Fibroblast of gingiva (primary cell): ENCODE measurements around the gene AHNAK.
"Not testable (repeated sequence)": the region's sequence is repeated elsewhere in the genome, so short reads cannot be mapped to it uniquely, and the experiment has no call there.

Source experiments
- DNase-seq: peaks from one replicate; pipeline ENCODE4 v3.0.0-alpha.2; 2011; ENCODE audit warnings: low read depth

AHNAK gene

DNA sequence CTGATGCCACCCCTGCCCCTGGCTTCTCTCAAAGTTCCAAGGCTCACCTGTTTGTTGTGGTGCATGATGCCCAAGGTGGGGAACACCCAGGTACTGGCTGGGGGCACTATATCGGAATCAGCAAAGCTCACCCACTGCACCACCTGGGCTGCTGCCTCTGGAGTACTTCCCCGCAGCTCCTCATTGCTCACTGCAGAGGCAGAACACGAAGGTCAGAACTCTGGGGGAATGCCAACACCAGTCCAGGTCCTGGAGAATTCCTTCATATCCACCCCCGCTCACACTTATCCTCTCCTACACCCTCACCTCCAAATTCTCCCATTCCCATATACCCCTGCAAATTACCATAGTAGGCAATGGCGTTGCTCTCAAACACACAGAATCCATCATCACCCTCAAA, 24.9 kb upstream of the AHNAK start:
- DNase-seq, result not testable (repeated sequence)

DNA sequence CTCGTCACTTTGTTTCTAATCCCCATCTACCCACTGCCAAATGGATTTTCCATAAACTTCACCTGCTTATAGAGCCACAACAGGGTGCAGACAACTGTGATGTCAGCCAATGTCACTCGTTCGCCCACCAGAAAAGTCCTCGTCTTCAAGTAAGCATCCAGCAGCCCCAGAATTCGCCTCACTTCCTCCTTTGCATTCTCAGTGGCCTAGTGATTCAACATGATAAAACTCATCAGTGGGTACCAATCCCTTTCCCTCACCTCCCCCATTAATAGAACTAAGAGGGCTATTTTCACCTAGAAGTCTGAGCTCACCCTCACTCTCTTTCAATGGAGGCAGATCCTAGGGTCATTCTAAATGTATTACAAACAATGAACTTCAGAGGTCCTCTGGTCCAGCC, 24.3 kb upstream of the AHNAK start:
- DNase-seq, result not testable (repeated sequence)

DNA sequence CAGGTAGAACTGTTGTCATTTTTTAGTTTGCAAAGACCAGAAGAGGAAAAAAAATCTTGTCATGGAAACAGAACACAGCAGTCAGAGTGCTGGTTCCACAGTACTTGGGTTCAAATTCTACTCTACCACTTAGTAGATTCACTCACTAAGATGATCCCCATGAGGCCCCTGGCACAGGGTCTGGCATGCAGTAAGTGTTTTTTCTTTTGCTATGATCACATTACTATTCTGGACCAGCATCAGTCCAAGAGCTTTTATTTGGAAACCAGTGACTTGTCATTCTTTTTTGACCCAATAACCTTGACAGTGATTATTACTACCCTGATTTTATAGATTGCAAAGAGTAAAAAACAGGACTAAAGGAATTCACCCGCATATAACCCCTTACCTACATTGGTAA, 23.0 kb upstream of the AHNAK start:
- peak; percentile 50 for DNase-seq

DNA sequence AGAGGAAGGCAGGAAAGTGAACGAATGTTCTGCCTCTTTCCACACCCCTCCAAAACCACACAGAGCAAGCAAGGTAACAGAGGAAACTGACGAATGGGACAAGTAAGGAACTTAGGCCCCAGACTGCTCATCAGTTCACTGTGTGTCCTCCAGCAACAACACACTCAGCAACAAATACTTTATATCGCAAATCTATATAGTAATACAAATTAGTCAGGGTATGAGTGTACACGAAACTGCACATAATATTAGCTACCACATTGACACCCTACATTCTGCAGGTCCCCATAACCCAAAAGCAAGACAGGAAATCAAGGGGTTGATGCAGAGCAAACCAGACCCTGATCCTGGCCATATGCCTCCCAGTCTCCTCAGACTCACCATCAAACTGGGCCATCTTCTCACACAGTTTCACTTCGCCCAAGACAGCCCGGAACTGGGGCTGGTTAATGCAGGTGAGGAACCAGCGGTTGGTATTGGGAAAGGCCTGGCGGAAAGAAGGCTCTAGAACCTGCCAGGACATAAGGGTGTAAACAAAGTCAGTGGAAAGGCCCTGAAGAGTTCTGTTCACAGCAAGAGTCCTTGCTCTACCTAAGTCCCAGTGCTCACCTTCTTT, 20.5 kb upstream of the AHNAK start:
- DNase-seq, result no peak

DNA sequence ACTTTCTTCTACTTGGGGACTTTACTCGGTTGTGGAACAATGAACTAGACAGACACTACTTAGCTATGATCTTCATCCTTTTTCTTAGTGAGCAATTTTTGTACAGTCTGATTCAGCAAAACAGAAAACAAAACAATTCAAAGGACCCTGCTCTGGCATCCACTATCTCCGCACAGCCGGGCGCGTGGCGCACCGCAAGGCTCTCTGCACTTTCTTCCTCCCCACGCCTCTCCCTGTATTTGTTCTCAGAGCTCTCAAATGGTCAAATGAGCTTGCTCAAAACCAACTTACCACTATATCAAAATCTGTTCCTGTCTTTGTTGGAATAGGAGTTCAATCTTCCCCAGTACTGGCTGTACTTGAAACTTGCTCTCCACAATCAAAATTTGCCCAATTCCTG, 19.6 kb upstream of the AHNAK start:
- no peak for DNase-seq

DNA sequence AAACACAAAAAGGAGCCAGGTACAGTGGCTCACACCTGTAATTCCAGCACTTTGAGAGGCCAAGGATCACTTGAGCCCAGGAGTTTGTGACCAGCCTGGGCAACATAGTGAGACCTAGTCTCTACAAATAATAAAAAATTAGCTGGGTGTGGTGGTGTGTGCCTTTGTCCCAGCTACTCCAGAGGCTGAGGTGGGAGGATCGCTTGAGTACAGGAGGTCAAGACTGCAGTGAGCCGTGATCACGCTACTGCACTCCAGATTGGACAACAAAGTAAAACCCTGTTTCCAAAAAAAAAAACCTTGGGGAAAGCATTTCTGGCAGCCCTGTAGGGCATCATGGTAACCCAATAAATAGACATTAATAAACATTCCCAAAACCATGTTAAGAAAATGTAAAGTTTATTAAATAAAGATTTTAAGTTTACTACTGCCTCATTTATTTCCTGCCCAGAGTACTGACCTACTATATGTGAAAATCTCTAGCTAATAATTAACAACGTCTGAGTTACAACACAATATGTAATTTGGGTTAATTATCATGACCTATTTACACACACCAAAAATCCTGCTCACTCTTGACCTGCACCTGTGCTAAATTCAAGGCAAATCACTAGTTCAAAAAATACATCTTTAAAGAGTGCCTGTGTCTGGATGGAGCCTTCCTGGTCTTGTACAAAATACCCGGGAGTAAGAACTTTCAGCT, 18.6 kb upstream of the AHNAK start:
- DNase-seq, result no peak

DNA sequence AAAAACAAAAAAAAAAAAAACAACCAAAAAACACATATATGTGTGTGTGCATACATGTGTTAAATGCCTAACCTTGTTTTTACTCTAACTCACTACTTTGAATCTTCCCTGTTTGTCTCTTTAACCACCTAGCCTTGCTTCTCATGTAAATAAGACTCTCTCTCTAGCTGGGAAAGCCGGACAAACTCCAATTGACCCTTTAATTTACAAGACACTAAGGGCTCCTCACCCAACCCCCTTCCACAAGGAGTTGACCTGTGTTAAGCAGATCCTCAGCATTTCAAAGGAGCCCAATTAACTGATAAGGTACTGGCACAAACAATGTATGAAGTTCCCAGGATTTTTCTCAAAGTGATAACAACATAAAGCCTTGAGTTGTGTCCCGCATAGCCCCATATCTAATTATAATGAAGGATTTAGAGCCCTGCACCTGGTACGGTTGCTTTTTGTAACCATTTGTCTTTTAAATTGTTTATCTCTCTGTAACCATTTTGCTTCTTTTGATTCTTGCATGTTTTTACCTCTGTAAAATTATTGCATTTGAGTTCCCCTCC, 15.1 kb upstream of the AHNAK start:
- DNase-seq, result not testable (repeated sequence)

DNA sequence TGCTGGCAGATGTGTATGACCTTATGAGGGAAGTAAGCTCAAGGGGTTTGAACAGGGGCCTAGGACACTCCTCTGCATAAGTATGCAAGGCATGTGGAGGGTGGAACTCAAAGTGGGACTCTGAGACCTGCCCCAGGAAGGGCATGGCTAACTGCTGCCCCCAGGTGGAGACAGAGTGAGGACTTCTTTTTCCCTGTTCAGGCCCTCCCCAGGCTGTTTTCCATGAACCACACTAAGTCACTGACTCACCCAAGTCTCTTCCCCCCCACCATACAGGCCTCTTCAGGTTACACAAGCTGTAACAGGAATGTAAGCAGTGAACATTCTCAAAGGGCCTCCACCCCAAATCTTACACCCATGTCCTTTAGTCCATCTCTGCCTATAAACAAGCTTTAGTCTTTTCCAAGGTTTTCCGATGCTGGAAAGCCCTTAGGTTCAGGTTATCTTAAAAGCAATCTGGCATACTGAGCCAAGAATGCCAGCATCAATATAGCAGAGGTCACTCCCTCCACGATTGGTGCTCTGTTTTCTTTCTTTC, 14.0 kb upstream of the AHNAK start:
- DNase-seq, result peak; percentile 98

DNA sequence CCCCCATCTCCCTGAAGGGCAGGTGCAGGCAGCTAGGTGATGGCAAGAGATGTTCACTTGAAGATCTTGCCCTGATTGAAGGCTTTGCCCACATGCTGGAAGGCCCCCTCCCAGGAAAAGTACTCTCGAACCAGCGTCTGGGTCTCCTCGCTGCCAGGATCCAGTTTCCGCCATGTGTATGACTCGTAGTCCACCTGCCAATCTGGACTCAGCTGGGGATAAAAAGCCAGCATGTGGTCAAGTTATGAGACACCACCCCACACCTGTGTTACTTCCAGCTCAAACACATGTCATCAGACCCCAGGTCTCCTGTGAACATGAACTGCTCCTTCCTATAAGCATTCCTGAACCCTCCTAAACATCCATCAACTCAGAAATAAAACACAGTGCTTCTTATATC, 13.0 kb upstream of the AHNAK start:
- DNase-seq, result not testable (repeated sequence)

DNA sequence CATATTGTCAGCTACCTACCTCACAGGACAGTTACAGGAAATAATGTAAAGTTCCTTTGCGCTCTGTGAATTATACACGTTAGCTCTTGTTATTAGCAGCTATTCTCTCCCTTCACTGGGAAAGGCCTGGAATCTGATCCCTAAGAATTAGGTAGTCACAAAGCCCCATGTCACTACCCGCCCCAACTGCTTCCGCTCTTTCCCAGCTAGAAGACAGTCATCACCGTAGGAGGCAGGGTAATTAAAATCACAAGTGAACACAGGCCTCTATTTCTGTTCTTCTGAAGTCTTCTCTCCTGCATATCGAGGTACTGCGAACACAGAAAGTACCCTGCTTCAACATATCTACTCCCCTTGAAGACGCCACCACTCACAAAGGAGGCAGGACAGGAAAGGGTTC, 12.6 kb upstream of the AHNAK start:
- DNase-seq, result no peak

DNA sequence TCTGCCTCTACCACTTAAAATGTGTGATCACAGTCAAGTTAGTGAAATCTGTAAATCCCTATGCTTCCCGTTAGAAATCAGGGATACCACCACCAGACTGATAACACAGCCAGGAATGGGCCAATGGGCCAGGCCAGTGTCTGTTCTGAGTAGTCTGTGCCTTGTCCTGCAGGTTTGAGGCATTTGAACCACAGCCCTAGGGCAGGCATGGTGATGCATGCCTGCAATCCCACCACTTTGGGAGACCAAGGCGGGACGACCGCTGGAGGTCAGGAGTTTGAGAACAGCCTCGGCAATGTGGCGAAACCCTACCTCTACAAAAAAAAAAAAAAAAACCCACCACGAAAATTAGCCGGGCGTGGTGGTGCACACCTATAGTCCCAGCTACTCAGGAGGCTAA, 12.1 kb upstream of the AHNAK start:
- no peak for DNase-seq

DNA sequence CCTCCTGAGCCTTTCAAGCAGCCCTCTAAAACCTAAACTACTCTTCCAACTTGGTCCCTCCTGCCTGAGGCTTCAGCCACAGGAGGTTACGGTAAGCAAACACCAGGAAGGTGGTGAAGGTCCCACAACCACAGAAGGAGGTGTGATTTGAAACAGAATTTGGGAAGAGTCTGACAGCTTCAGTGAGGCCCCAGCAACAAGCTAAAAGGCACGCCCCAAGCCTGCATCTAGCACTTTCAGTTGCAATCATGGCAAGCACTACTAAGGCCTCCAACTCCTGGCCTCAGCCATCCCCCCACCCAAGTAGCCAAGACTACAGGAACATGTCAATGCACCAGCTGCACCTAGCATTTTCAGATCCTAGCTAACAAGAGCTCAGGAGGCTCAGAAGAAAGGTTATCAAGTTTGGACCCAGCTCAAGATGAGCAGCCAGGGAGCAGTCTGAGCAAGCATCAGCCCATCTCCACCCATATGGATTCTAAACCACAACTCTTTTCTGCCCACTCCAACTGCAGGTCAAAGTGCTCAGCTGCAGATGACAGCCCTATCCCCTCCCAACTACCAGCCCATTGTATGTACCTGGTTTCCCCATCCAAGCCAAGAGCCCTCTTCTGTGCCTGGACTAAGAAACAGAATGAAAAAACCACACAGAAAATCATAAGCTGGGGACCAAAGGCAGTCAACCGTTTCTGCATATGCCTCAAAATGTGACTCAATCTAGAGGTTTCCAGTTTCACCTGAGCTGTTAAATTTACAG, 10.4 kb upstream of the AHNAK start:
- DNase-seq, result no peak

DNA sequence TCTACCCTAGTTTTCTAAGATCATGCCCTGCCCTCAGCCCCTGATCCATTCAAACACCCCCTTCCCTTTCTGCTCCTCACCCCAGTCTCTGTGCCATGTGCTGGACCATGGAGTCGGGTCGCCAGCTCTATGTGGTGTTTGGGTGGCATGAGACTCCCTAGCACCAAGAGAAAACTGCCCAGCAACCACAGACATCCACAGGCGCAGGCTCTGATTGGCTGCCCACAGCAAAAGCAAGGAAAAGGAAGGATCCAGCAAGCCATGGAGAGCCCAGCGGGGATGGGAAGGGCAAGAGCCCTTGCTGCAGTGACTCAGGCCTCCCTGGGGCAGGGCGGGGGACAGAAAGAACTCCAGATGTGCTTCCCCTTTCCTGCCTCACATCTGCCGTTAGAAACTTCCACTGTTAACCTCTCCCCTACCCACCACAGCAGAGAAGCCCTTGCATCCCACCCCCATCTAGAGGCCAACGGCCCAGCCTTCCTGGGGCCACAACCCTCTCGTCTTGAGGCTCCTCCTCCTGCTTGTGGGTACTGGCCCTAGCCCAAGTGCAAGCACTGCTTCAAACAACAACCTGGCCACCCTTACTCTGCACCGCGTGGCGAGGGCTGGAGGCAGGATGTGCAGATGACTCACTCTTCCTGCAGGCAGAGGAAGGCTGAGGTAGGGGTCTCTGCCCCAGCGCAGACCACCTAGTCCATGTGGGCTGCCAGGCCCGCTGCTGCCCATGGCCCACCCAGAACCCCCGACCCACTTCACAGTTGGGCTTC, 9.7 kb upstream of the AHNAK start:
- peak; percentile 98 for DNase-seq

DNA sequence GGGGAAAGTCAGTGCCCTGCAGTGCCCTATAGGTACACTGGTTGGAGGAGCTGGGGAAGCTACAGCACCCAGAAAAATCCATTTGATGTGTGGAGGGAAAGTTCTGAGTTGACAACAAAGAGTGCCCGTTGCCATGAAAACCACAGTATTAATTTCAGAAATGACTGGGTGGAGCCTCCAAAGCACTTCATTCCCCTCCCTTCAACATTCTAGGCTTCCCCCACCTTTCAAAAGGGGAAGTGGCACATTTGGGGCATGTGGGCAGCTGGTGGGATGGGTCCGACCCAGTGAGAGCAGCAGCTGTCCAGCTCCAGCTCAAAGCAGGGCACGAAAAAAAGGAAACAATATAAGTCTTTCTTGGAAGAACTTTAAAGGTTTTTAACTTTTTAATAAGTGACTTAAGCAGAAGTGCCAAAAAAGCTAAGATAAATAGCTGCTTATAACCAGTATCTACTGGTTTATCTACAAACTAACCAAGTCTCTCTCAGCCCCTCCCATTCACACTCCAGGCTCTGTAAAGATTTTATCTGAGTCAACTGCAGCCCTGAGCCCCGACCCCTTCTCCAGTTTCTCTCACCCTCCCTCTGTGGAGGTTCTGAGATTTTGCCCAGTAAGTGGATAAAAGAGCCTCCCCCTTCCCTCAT, 9.0 kb upstream of the AHNAK start:
- peak; percentile 68 for DNase-seq

DNA sequence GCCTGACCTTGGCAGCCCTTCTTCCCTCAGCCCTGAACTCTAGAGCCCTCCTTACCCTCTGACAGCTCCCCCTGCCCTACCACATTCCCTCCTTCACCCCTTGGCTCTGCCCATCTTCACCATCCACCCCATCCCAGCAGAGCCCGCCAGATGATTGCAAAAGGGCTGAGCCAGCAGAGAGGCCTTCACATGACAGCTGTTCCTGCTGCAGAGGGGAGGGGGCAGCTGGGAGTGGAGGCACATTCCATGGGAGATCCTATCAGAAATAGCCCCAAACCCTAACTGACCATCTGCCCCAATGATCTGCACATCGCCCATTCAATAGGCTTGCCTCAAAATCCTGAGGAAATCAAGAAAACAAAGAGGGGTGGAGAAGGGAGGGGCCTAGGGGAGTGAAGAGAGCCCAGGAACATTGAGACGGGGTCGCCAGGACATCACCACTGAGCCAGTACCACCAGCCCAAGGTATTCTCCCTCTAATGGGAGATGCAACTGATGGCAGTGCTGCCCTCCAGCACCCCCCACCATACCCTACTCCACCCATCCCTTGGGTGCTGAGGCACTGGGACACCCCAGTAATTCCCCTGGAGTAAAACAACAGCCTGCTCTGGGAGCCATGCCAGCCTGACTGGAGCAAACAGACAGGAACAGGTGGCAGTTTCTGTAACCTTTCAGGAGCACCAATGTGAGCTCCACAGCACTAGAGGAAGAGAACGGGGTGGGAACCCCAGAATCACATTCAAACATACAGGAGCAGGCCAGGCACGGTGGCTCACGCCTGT, 8.0 kb upstream of the AHNAK start:
- DNase-seq, result peak; percentile 52

DNA sequence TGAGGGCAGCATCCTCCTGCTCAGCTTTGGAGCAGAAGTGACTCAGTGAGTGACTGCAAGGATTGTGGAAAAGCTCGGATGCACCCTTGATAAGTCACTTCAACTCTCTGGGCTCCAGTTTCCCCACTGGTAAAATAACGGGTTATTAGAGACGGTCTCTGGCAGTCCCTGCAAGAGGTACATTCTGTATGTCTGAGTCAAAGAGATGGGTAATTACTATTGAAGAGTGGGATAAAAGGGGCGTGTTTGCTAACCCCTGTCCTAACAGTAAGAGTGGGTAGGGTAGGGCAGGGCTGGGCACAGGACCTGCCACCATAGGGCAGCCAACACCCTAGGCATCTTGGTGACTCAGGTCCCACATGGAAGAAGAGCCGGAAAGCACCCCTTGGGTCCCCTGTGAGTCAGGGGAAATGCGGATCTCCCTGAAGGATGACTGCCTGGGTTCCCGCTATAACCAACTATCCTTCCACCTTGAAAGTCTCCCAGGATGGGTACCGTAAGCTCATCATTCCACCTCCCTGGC, 7.3 kb upstream of the AHNAK start:
- DNase-seq, result no peak

DNA sequence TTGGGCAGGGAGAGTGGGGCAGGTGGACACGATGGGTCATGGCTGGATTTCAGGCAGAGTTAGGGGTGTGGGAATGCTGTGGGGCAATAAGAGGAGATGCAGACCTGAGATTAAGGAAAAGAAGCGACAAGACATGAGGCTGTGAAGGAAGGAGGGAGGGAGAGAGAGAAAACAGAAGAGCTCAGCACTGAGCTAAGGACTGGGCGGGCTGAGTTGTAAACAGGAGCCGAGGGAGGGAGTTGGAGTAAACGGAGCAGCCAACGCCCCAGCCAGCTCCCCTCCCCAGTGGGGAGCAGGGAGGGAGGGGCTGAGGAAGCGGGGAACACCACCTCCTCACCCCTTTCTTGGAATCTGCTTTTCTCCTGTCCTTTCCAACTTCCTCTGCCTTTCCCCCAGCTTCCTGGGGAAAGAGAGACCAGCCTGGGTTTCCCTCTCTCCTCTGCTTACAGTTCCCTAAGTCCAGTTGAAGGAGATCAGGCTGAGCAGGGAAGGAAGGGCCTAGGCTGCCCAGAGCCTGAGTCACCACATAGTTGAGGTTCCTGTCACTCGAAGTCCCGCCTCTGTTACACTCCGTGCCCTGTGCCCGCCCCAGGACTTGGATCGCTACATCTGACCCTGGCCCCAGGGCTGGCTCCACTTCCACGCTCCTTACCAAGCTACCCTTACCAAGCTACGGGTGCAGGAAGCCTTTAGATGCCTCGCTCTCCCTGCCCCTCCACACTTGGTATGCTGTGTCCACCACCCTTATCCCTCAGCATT, 6.7 kb upstream of the AHNAK start:
- DNase-seq, result peak; percentile 96

DNA sequence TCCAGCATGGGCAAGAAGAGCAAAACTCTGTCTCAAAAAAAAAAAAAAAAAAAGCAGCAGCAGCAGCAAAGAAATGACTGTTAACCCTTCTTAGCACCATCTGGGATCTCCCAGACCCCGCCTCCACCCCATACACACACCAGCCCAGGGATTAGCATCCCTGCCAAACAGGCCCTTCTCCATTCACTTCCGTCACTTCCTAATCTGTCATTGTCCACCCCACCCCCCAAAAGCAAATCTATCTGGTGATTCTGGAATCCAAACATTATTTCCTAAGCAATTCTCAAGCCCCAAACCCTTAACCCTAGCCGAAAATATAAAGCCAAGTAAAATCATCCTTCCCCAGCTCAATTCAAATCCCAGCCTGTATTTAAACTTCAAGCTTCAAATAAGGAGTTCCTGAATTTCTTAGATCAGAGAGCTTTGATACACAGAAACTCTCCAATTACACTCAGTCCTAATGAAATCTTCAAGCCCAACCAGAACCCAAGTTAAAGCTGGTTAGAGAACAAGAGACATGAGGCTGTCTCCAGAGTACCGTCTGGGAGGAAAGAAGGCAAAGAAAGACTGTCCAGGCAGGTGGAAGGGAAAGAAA, 6.0 kb upstream of the AHNAK start:
- peak; percentile 40 for DNase-seq

DNA sequence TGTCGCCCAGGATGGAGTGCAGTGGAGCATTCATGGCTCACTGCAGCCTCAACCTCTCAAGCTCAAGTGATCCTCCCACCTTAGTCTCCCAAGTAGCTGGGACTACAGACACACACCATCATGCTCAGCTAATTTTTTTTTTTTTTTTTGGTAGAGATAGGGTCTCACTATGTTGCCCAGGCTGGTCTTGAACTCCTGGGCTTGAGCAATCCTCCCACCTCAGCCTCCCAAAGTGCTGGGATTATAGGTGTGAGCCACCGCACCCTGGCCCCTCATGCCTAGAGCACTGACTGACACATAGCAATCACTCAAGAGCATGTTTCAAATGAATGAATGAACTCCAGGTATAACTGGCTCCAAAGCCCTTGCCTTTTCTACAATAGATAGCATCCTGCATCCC, 3.9 kb upstream of the AHNAK start:
- not testable (repeated sequence) for DNase-seq
